ENCODE data around the gene SBF2.

The SBF2 gene

DNA sequence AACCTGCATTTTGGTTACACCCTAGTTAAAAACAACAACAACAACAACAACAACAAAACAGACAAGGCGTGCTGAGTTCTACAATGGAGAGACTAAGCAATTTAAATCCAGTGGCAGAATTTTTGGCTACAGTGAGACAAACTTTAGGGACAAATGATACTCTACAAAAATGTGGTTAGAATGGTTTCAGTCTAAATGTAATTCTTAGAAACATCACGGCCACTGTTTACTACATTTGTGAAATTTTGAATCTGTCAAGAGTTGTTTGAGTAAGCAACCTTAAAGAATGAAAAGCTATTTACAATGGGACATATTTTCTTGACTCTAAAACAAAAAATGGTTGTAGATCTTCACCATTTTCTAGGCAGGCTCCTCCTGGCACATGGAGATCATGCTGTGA is 370.7 kb downstream of the SBF2 start:
- TF ChIP-seq GATA2 (IDR thresholded peaks at IDR 0.05; ENCODE audit: low read depth, low read length) (no peak), GATA3 (IDR thresholded peaks at IDR 0.05; ENCODE audit: low read depth, low read length) (no peak)

GRCh38 chr11:9922806-9923205 is 371.2 kb downstream of the SBF2 start:
- TF ChIP-seq GATA3 (IDR thresholded peaks at IDR 0.05; ENCODE audit: low read depth, low read length) (no peak), GATA2 (IDR thresholded peaks at IDR 0.05; ENCODE audit: low read depth, low read length) (no peak)

DNA sequence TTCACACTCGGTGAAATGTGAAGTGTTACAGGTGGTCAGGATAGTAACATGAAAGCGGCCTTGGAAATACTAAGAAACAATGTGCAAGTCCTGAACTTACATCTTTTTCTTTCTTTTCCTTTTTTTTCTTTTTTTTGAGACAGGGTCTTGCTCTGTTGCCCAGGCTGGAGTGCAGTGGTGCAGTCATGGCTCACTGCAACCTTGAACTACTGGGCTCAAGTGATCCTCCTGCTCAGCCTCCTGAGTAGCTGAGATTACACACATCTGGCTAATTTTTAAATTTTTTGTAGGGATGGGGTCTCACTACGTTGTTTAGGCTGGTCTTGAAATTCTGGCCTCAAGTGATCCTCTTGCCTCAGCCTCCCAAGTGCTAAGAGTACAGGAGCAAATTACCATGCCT is 377.5 kb downstream of the SBF2 start:
- no peak for TF ChIP-seq GATA2 (IDR thresholded peaks at IDR 0.05; ENCODE audit: low read depth, low read length)
- TF ChIP-seq GATA3 (IDR thresholded peaks at IDR 0.05; ENCODE audit: low read depth, low read length): no peak

DNA sequence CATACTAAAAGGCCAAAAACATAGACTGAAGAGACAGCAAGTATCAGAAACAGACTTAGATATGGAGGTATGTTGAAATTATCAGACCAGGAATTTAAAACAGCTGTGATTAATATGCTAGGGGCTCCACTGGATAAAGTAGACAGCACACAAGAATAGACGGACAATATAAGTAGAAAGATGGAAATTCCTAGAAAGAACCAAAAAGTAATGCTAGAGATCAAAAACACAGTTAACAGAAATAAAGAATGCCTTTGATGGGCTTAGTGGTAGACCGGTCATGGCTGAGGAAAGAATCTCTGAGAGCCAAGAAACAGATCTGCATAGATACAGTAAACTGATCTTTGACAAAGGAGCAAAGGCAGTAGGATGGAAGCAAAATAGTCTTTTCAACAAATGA is 380.0 kb downstream of the SBF2 start:
- TF ChIP-seq GATA3 (IDR thresholded peaks at IDR 0.05; ENCODE audit: low read depth, low read length) (no peak), GATA2 (IDR thresholded peaks at IDR 0.05; ENCODE audit: low read depth, low read length) (no peak)

- TF ChIP-seq GATA2 (IDR thresholded peaks at IDR 0.05; ENCODE audit: low read depth, low read length) (no peak), GATA3 (IDR thresholded peaks at IDR 0.05; ENCODE audit: low read depth, low read length) (no peak)
Measured at GRCh38 chr11:9905960-9906791, 387.8 kb downstream of the SBF2 start.

DNA sequence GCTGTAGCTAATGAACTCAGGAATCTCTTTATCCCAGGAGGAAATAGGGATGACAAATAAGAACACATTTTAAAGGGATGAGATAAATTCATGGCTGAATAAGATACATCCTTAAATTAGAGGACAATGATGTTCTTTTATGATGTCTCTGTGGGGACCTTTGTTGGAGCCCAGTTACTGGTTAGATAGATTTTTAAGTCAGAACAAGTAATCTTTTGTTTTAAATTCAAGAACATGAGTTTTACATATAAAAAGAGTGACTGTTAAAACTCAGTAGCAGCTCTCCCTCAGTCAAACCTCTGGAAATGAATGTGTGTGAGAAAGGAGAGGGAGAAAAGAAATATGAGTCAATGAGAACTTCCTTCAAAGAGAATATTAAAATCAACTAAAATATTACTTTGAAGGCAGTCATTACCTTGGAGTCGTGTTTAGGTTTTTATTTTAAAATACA is 388.5 kb downstream of the SBF2 start:
- TF ChIP-seq GATA2 (IDR thresholded peaks at IDR 0.05; ENCODE audit: low read depth, low read length) (no peak), GATA3 (IDR thresholded peaks at IDR 0.05; ENCODE audit: low read depth, low read length) (no peak)

GRCh38 chr11:9903579-9903978 is 390.4 kb downstream of the SBF2 start:
- TF ChIP-seq GATA2 (IDR thresholded peaks at IDR 0.05; ENCODE audit: low read depth, low read length): no peak
- TF ChIP-seq GATA3 (IDR thresholded peaks at IDR 0.05; ENCODE audit: low read depth, low read length): no peak

GRCh38 chr11:9901943-9902342 is 392.1 kb downstream of the SBF2 start:
- TF ChIP-seq GATA3 (IDR thresholded peaks at IDR 0.05; ENCODE audit: low read depth, low read length) (no peak), GATA2 (IDR thresholded peaks at IDR 0.05; ENCODE audit: low read depth, low read length) (no peak)

GRCh38 chr11:9899676-9900075 is 394.3 kb downstream of the SBF2 start:
- TF ChIP-seq GATA2 (IDR thresholded peaks at IDR 0.05; ENCODE audit: low read depth, low read length) (no peak), GATA3 (IDR thresholded peaks at IDR 0.05; ENCODE audit: low read depth, low read length) (no peak)

DNA sequence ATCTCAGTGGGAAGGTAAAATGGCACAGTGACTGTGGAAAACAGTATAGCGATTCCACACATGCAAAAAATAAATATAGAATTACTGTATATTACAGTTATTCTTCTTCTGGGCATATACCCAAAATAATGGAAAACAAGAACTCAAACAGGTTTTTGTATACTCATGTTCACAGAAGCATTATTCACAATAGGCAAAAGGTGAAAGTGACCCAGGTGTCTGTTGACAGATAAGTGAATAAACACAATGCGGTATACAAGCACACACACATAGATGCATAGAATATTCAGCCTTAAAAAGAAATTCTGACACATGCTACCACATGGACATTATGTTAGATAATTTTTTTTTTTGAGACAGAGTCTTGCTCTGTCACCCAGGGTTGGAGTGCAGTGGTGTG is 397.1 kb downstream of the SBF2 start:
- TF ChIP-seq GATA2 (IDR thresholded peaks at IDR 0.05; ENCODE audit: low read depth, low read length) (no peak), GATA3 (IDR thresholded peaks at IDR 0.05; ENCODE audit: low read depth, low read length) (no peak)

GRCh38 chr11:9895006-9895405 is 399.0 kb downstream of the SBF2 start:
- no peak for TF ChIP-seq GATA2 (IDR thresholded peaks at IDR 0.05; ENCODE audit: low read depth, low read length)
- no peak for TF ChIP-seq GATA3 (IDR thresholded peaks at IDR 0.05; ENCODE audit: low read depth, low read length)

DNA sequence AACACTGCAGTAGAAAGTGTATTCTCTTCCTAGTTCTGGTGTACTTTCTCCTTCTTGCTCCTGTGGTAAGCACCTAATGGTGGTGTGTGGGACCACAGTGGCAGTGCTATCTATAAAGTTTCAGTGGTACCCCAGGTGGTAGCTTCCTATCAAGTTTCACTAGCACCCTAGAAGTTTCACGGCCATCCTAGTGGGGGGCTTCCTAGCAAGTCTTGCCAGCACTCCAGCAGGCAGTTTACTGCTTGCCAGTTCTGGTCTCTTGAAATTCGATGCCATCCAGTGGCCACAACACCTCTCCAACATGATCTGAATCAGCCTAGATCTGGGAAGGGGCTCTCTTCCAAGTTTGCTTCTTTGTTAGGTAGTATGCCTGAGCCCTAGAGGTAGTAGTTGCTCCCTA is 400.5 kb downstream of the SBF2 start:
- TF ChIP-seq GATA3 (IDR thresholded peaks at IDR 0.05; ENCODE audit: low read depth, low read length) (no peak), GATA2 (IDR thresholded peaks at IDR 0.05; ENCODE audit: low read depth, low read length) (no peak)

DNA sequence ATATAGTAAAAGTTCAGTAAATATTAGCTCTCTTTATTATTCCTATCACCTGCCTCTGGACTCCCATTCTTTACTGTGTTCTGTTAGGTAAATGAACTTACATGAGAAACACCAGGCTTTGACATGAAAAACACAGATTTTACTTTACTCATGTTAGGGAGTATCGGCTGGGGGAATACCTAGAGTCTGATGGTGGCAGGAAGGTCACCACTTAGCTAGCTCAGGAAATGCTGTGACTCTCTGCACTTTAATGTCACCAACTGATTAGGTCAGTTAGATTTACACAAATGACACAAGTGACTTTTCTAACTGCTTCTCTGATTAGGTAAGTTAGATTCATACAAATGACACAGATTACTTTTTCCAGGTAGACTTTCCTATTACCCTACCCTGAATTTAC is 405.1 kb downstream of the SBF2 start:
- TF ChIP-seq GATA2 (IDR thresholded peaks at IDR 0.05; ENCODE audit: low read depth, low read length): no peak
- no peak for TF ChIP-seq GATA3 (IDR thresholded peaks at IDR 0.05; ENCODE audit: low read depth, low read length)

DNA sequence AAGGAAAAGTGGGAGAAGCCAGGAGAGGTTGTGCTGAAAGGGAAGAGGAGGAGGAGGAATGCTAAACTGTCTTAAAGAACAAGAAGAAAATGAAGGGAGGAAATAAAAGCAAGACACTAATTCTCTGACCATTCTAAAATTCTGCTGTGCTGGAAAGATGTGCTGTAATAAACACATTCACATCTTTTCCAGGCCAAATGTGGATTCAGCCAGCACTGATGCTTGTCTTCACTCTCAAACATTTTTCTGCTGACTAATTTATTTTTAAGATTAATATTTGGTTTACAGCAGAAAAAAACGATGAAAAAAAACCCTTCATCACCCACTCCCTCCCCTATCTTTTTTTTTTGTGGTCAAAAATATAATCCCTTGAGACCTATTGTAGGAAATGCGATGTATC is 406.5 kb downstream of the SBF2 start:
- TF ChIP-seq GATA2 (IDR thresholded peaks at IDR 0.05; ENCODE audit: low read depth, low read length) (no peak), GATA3 (IDR thresholded peaks at IDR 0.05; ENCODE audit: low read depth, low read length) (no peak)

DNA sequence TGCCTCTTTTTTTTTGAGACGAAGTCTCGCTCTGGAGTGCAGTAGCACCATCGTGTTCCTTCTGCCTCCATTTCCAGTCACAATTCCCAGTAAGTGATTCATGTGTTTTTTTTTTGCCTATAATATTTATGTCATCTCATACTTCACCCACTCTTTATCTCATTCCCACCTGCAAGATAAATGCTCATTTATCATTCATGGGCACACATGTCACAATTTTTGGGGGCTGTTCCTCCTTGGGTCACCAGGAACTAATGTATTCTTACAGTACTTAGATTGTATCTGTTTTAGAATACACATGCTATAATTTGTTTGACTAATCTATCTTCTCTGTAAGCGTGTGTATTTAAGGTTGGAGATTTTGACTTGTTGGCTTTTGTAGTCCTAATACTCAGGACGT is 407.4 kb downstream of the SBF2 start:
- TF ChIP-seq GATA3 (IDR thresholded peaks at IDR 0.05; ENCODE audit: low read depth, low read length) (no peak), GATA2 (IDR thresholded peaks at IDR 0.05; ENCODE audit: low read depth, low read length) (no peak)

Data from SH-SY5Y (cell line).